Upper lobe of left lung (tissue), 4 donors: ENCODE measurements around the gene PTPRN2.

Experiments
- CTCF ChIP-seq, 6 experiments: fragments of 450-650 bp in 4 of 6; fragments of 200-600 bp in 2 of 6; sonication (generic) in 2 of 6; IDR thresholded peaks; one replicate each; pipeline ENCODE4 v1.5.1; 2016 to 2019; ENCODE audit warnings: antibody characterized with exemption in 6 of 6
- POLR2AphosphoS5 ChIP-seq, 2 donors: sonication (generic); formaldehyde crosslinking; IDR thresholded peaks; one replicate each; pipeline ENCODE4 v1.5.1; 2017; ENCODE audit warnings: antibody characterized with exemption in 2 of 2

- no peak for TF ChIP-seq CTCF (IDR thresholded peaks at IDR 0.05)
- no peak for TF ChIP-seq POLR2AphosphoS5 (IDR thresholded peaks at IDR 0.05)
Observed at GRCh38 chr7:157860406-157860805, 727.2 kb downstream of the PTPRN2 start.
